GM12874 (cell line): ENCODE data around the gene TNFRSF19.

Experiments used
- TF ChIP-seq, protein P1 (sequence below): IDR thresholded peaks from 2 replicates; pipeline ENCODE4 v1.5.1; 2011; ENCODE audit warnings: low read depth, mild to moderate bottlenecking, control low read depth, low read length, moderate library complexity; ENCODE audit not compliant: insufficient read depth

TNFRSF19 gene

GRCh38 chr13:23673867-23674605 is 103.8 kb downstream of the TNFRSF19 start:
- TF ChIP-seq, protein P1, sequence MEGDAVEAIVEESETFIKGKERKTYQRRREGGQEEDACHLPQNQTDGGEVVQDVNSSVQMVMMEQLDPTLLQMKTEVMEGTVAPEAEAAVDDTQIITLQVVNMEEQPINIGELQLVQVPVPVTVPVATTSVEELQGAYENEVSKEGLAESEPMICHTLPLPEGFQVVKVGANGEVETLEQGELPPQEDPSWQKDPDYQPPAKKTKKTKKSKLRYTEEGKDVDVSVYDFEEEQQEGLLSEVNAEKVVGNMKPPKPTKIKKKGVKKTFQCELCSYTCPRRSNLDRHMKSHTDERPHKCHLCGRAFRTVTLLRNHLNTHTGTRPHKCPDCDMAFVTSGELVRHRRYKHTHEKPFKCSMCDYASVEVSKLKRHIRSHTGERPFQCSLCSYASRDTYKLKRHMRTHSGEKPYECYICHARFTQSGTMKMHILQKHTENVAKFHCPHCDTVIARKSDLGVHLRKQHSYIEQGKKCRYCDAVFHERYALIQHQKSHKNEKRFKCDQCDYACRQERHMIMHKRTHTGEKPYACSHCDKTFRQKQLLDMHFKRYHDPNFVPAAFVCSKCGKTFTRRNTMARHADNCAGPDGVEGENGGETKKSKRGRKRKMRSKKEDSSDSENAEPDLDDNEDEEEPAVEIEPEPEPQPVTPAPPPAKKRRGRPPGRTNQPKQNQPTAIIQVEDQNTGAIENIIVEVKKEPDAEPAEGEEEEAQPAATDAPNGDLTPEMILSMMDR: no peak

DNA sequence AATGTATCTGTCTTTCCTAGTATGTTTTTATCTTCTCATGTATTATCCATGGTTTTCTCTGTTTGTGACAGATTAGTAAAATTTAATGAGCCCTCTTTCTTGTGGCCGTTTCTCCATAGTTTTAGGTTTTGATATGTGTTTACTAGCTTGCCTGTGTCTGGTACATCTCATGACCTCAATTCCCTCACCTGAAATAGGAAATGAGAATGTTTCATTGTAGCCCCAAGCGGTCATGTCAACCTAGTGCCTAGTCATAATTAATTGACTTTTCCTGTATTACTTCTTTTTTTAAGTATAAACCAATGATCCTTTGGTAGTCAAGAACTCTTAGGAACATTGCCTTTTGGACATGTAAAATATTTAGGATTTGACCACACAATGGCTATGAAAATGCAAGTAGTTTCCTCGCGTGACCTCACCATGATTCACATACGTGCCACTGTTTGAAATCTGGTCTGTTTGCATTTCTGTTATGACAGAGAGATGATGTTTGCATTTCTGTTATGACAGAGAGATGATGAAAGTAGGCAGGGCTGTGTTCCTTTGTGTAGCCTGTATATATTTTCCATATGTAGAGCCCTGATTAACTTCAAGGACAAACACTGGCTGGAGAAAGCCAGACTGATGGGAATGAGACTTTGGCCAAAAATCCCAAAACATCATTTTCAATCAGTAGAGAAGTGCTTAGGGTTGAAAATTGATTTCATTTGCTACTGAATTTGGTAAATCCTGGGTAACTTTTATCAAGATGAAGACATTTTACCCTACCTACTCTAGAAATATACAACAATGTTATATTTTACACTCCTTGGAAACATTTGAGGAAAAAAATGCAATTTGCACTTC is 104.8 kb downstream of the TNFRSF19 start:
- TF ChIP-seq, protein P1: no peak

GRCh38 chr13:23678795-23679194 is 108.6 kb downstream of the TNFRSF19 start:
- TF ChIP-seq, protein P1: no peak

DNA sequence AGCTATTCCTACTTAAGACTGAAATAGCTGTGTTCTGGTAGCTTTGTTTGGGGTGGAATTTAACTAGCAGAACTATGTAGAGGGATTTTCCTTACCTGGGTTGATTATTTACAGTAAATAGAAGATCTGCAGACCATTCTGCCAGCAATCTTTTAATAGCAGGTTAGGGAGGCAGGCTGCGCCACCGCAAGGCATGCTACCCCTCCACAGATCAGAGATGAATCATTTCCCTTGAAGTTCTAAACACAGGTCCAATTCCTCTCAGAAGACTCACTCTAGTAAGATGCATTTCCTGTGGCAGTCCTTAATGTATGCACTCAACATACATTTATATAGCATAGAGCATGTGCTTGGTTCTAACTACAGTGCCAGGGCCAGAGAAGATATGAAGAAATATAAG is 109.0 kb downstream of the TNFRSF19 start:
- TF ChIP-seq, protein P1: no peak

- TF ChIP-seq, protein P1: no peak
Observed at GRCh38 chr13:23680845-23681669, 110.8 kb downstream of the TNFRSF19 start.

DNA sequence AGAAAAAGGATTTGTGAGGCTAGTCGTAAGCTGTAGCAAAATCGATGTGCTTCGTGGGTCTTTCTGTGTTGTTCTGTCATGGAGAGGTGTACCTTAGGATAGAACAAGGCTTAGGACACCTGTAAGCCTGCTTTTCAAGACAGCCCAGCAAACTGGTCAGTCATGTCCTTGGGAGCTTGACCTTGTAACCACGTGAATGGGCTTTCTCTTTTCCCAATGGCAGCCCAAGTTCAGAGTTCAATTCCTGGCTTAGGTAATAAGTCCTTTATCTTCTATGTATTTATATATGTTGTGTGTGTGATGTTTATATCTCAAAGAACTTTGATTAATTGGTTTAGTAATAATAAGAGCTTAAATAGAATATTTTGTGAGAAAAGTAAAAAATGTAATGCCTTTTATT is 112.9 kb downstream of the TNFRSF19 start:
- TF ChIP-seq, protein P1: no peak

DNA sequence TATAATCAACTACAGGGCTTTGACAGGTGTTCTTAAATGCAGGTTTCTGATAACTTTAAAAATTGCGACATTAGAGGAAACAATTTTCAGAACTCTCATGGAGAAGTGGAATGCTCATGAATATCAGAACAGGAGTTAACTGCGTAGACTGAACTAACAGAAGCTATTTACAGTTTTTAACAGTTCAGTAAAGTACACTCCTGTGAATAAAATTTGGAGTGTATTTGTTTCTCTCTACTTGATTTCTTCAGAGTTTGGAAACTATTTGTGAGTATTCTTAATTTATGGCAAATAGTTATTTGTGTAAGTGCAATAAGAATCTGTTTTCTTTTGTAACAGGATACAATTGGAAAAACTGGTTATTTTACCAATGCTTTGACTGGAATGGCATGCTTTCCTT is 114.4 kb downstream of the TNFRSF19 start:
- TF ChIP-seq, protein P1: no peak
